CD4-positive, alpha-beta T cell treated with Interleukin-15 for 4 hours (primary cell): ENCODE data around the gene EIF3J.

Experiments
- DNase-seq: peaks from one replicate; pipeline ENCODE4 v3.0.0-alpha.2; 2020; ENCODE audit warnings: low spot score

The EIF3J gene

DNA sequence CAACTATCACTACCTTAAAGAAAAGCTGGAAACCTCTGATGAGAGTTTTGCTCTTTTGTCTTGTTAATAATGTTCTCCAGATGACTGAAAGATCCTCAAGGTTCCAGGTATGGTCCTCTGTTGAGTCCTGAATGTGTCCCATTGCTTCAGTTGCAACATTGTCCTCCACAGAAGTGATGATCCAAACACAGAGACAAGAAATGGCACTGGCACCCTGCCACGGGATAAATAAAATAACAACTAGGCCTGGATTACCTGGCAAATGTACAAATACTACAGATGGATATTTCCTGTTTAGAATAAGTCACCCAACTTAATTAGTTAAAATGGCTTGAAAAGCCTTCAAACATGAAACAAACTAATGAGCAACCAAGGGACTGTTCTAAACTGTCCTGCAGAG, 58.3 kb downstream of the EIF3J start:
- DNase-seq, result no peak

GRCh38 chr15:44595656-44596510, 58.9 kb downstream of the EIF3J start:
- DNase-seq, result no peak

DNA sequence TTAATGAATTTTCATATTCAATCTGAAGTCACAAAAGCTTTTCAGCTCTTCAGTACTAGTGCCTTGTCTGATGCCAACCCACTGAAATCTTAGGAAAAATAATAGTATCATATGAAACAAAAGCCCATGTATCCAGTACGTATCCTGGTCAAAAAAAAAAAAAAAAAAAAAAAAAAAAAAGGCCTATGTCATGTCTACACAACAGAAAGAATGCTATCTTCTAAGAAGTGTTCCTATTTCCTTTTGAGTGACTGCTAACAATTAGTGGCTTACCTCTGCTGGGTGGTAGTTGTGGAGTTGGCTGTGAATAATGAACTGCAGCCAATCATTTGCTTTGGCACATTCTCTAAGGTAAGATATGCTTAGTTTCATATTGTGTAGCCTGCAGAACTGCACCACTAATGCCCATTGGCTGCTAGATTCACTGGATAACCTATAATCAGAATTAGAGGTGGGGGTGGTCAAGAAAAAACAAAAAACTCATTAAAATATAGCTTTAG, 59.6 kb downstream of the EIF3J start:
- no peak for DNase-seq

DNA sequence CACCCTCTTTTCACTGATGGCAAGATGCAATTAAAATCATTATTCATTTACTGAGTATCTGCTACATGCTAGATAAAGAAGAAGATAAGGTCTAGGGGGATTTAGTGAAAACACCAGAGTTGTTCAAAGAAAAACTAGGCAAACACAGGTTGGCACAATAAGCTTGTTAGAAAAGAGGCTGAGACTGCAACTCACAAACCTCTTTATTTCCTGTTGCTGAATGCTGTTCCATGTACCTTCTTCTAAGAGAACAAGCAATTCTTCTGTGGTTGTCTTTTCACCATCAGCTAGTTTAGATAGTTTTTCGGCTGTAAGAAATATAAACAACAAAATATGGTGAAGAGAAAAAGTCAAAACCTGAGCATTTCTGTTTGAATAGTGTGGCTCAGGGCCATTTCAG, 61.1 kb downstream of the EIF3J start:
- peak; percentile 2 for DNase-seq

- DNase-seq, result no peak
Observed at GRCh38 chr15:44598892-44599291, 61.9 kb downstream of the EIF3J start.

- DNase-seq, result no peak
Observed at GRCh38 chr15:44603126-44603525, 66.2 kb downstream of the EIF3J start.

DNA sequence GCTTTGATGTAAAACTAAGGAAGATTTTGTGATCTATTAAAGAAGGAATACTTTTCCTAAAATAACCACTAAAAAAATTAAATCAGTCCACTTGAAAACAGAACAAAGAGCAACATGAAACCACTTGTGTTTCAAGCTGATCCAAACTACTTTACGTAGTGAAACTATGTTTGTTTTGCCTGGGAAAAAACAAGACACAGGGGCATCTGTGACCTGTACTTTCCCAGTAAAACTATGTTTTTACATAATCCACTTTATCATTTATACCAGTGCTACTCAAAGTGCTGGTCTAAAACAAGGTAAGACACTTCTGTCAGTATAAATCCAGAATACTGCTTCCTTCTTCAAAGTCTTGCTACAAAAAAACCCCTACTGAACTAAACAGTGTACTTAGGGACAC, 69.8 kb downstream of the EIF3J start:
- no peak for DNase-seq
